ENCODE results near the gene CYFIP1.

DNA sequence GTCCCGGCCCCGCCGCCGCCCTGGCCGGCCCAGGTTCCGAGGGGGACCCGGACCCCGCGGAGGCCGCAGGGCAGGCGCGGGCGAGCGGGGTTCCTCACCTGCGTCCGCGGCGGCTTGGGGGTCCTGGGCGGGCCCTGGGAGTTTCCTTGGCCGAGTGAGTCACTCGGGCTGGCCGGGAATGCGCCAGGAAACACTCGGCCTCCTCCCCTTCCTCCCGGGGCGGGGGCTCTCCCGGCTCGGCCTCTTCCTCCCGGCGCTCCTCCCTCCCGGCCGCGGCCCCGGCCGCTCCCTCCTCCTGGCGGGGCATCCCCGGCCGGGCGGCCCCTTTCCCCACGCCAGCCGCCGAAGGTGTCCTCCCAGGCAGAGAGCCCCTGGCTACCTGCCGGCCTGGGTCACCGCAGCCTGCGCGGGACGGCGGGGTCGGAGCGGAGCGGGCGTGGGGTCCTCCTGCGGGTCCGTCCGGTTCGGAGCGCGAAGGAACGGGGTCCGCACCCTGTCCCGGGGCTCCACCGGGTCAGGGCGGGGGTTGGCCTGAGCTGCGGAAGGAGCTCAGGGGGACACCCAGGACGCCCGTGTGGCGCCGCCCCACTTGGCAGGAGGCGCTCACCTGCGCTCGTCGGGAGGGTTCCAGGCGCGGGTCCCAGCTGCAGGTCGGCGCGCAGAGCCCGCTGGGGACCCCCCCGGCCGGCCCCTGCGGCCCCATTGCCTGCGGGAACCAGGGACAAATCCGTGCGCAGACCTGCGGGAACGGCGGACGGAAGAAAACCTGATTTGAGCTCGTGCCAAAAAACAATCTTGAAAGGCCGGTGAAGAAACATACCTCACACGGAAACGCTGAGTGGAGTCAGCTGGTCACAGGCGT, at the start of gene CYFIP1:
- TF ChIP-seq, protein P1, sequence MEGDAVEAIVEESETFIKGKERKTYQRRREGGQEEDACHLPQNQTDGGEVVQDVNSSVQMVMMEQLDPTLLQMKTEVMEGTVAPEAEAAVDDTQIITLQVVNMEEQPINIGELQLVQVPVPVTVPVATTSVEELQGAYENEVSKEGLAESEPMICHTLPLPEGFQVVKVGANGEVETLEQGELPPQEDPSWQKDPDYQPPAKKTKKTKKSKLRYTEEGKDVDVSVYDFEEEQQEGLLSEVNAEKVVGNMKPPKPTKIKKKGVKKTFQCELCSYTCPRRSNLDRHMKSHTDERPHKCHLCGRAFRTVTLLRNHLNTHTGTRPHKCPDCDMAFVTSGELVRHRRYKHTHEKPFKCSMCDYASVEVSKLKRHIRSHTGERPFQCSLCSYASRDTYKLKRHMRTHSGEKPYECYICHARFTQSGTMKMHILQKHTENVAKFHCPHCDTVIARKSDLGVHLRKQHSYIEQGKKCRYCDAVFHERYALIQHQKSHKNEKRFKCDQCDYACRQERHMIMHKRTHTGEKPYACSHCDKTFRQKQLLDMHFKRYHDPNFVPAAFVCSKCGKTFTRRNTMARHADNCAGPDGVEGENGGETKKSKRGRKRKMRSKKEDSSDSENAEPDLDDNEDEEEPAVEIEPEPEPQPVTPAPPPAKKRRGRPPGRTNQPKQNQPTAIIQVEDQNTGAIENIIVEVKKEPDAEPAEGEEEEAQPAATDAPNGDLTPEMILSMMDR (IDR thresholded peaks at IDR 0.05; ENCODE audit: low read depth, low read length) = no peak
- no peak for TF ChIP-seq POLR2A (IDR thresholded peaks at IDR 0.05; ENCODE audit: extremely low read depth, insufficient read length)

Measured in NB4 (cell line).